H4 (cell line): Measurements from ENCODE around the gene CDYL2. TPM values are rescaled to one million over a fixed set of nuclear protein-coding genes. Genes with fewer than 3 reads are reported as not detected.
"Not testable (repeated sequence)": the region's sequence is repeated elsewhere in the genome, so short reads cannot be mapped to it uniquely, and the experiment has no call there.

Experiments
- DNase-seq: peaks from one replicate; pipeline ENCODE4 v3.0.0-alpha.2; 2015; ENCODE audit warnings: low spot score
- total RNA-seq: library from RNA; depleted of rRNA; stranded (reverse); fragments of >200 nt; shearing (Covaris generic); gene quantifications from 2 replicates; pipeline ENCODE4 v1.2.3, GENCODE V29; 2014

CDYL2 gene
- total RNA-seq, 1 experiment from 2014 or later: 5.7 TPM

DNA sequence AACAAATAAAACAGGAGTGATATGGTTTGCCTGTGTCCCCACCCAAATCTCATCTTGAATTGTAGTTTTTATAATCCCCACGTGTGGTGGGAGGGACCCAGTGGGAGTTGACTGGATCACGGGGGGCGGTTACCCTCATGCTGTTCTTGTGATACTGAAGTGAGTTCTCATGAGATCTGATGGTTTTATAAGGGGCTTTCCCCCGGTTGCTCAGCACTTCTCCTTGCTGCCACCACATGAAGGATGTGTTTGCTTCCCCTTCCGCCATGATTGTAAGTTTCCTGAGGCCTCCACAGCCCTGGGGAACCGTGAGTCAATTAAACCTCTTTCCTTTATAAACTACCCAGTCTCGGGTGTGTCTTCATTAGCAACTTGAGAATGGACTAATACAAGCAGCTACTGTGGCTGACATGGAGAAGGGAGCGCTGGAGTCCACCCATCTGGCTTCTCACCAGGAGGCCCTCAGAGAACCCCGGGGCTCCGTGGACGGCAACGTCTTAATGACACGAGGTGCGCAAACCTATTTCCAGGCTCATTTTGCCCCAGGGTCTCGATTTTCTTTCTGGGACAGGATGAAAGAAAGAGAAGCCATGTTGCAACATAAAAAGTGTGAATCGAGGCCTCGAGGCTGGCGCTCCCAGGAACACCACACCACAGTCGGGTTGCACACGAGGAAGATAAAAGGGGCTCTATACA is 134.1 kb downstream of the CDYL2 start:
- no peak for DNase-seq

DNA sequence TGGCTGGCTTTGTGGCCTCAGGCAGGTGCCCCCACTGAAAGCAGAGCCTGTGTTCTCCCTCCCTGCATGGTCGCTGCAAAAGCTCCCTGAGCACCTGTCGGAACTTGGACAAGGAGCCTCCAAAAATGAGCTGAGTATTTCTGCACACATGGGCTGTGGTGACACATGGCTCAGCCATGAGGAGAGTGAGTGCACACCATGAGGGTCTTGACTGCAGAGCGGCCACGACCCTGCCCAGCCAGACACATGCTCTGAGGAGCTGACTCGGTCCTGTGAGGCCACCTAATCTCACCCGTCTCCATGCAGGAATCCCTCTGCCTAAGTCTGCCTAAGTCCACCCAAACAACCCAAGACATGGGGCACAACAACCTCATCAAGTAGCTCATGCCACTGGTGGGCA is 134.7 kb downstream of the CDYL2 start:
- no peak for DNase-seq

DNA sequence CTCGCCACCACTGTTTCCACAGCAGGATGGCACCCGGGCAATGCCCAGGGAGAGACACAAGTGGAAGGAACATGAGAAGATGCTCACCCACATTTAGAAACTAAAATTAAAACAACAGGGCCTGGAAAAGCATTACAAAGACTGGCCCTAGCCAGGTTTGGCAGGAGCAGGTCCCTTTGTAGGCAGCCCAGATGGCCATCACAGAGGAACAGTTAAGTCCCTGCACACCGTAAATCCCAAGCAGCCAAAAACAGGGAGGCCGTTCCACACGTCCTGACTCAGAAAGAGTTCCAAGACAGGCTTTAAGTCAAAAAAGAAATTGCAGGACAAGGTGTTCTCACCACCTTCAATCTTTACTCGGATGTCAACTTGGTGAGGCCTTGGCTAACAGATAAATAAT is 136.5 kb downstream of the CDYL2 start:
- no peak for DNase-seq

DNA sequence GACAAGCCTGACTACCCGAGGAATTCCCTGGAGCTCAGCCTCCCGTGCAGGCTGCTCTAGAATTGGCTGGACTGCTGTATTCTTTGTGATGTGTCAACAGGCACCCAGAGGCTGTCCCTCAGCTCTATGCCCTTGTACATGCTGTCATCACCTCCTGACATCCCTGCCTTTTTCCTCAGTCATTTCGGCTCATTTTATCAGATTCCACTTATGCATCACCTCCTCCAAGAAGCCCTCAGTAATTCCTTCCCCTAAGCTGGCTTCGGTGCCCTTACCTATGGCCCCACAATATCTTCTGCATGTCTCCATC is 137.2 kb downstream of the CDYL2 start:
- no peak for DNase-seq

DNA sequence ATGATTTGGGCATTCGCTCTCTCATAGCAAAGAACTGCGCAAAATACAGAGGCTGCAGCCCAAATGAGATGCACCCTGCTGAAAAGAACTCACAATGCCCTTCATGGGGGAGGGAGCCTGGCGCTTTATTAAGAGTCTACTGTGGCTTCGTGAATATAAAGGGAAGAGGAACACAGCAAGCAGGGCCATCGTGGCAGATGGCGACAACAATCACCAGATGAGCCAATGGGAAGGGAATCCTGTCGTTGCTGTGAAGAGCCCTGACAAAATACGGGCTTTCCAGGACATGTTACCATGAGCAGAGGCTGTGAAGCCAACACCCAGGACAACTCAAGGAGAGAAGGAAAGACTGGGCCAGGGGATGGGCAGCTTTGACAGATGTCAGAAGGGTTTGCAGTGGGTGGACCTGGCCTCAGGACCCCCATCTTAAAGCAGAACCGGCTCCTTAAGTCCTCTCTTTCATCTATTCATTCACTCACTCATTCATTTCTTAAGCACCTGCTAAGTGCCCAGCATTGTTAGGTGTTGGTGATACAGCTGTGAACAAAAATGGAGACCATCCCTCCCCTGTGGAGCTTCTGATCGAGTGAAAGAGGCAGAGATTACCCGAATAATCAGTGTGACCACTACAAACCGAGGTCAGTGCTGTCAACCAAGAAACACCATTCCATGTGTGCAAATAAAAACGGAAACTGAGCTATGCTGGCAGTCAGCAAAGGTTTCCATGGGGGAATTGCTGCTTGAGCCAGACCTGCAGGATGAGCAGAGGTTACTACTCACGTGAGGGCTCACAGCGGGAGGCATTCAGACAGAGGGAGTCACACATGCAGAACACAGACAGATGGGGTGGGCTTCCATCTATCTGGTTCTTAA is 137.8 kb downstream of the CDYL2 start:
- no peak for DNase-seq

DNA sequence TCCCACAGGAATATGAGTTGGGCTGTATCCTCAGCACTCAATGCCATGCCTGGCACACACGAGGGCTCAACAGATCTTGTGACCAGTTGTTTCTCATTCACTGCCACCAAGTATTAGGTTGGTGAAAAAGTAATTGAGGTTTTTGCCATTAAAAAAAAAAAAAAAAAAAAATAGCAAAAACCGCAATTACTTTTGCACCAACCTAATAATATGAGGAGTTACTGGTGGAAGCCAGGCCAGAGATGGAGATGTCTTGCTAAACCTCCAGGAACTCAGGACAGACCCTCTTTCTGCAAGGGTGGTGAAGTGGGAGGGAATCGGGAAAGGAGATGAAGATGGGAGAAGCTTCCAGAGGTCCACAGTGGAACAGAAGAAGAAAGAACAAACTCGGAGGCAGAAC is 139.0 kb downstream of the CDYL2 start:
- no peak for DNase-seq

DNA sequence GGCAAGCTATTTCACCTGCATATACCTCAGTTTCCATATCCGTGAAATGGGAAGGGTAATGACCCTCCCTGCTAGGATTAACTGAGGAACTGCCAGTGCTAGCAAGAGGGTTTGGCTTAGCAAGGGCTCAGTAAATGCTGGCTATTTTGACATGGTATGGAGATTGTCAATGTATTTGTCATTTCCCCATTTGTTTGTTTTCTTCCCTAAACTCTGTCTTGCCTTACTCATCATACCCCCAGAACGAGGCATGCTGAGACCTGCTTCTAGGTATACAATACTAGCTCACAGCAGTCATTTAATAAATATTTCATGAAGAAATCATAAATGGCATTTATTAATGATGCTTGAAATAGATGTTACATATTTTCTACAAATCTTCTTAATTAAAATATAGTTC is 139.6 kb downstream of the CDYL2 start:
- DNase-seq: no peak

DNA sequence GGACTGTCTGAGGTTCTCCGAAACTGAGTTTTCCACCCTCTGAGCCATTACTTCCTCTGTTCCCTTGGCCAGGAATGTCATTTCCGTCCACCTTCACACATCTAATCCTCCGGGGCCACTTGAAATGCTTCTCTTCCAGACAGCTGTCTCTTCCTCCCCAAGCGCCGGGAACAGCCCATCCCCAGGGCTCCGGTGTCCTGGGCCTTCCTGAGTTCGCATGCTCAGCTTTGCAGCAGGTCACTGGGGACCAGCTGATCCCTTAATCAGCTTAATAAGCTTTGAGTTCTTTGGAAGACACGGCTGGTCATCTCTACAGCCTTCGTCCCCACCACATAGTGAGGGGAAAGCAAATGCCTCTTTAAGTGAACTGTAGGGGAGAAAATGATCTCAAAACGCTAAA is 140.2 kb downstream of the CDYL2 start:
- no peak for DNase-seq

DNA sequence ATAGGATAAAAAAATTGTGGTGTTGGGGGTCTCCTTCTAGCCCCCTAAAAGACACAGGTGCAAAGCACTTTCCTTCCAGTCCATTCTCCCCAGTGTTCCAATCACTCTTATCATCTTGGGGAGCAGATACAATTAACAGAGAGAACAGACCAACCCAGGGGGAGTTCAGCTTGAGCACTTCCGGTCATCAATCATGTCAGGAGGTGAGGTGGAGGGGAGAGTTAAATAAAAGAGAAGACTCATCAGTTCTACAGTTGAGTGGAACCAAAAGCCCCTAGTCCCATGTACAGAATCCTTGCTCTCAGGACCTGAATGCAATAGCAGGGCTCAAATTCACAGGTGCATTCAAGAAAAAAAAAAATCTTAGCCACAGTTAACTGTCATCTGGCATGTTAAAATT is 141.3 kb downstream of the CDYL2 start:
- DNase-seq: no peak

DNA sequence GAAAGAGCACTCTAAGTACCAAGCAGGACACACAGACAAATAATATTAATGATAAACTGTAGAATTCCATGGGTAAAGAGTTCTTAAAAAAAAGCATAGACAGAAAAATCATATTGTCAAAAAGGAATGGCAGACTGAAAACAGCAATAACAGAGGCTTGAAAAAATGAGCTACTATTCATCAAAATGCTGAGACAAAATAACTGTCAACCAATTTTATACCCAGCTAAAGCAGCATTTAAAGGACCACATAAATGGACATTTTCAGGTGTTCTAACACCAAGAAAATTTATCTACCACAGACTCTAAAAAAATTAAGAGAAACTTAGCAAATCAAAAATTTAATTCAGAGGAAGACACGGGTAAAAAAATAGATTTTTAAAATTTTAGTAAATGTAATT is 144.5 kb downstream of the CDYL2 start:
- no peak for DNase-seq

DNA sequence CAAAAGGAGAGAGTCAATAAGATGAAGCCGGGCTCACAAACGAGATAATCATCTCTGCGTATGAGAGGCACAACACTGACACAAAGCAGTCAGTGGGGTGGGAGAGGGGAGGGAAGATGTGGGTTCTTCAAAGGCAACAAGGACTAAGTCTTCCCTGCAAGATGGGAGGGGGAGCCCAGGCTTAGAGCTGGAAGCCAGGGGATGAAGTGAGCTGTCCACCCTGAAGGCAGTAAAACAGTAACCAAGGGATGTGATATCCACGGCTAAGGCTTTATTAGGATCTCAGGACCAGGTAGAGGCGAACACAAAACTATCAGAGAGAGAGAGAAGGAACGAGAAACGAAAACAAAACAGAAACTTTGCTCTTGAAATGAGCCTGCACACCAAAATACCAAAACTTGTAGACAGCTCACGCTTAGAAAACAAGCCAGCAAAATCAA is 147.7 kb downstream of the CDYL2 start:
- no peak for DNase-seq

DNA sequence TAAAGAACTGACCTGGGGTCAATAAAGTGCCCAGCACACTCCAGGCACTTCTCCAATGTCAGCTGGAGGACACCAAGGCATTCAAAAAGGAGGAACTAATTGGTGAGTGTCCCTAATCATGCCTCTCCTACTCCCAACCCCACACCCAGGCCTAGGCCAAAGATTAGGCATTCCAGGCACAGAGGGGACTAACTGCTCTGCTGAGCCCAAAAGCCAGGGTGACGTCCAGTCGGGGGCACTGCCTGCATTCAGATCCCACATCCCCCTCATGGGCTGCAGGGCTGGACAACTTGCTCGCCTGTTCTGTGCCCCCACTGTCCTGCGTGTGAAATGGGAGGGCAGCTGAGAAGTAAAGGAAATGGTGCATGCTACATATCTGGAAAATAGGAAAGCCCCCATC is 148.2 kb downstream of the CDYL2 start:
- no peak for DNase-seq

DNA sequence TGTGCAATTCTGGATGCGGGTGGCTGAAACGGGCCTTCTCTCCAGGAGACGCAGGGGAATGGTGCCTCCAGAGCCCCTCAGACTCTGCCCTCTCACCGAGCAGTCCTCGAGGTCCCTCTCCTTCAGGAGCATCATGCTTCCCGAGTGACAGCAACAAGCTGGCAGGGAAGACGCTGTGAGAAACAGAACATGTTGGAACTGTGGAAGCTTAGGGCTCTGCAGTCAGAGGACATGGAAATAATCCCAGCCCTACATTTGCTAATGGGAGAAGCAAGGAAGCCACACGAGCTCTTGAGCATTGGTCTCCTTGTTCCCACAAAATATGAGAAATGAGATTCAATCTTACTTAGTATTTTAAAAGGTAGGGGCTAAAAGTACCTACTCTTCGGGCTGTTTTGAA is 148.6 kb downstream of the CDYL2 start:
- no peak for DNase-seq

DNA sequence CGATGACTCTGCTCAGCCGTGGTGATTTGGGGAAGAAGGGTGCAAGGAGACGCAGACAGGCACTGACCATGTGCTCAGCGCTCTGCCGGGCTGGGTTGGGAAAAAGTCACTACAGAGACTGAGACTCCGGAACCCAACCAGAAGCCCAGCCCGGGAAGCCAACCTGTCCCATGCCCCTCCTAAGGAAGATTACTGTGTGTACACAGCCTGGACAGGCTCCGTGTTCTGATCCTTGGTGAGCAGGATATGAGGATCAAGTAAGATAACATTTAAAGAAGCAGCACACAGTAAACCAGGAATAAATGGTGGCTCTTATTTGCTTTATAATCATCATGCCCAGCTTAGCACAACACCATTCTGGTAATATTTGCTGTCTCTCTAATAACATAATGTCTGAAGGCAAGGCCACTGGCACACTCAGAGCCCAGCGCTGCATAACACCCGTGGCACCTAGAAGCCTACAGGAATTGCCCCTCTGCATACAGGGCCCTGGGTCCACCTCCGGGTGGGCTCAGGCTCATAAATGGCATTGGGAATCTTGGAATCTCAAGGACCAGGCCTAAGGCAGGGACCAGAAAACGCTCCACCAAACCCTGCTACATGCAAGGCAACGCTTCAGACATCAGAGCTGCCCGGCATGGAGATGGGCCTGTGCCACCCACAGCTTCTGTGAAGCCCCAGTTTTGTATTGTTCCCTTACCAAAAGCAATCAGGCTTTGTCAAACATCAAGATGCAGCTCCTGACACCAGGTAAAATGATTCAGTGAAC is 150.1 kb downstream of the CDYL2 start:
- no peak for DNase-seq

DNA sequence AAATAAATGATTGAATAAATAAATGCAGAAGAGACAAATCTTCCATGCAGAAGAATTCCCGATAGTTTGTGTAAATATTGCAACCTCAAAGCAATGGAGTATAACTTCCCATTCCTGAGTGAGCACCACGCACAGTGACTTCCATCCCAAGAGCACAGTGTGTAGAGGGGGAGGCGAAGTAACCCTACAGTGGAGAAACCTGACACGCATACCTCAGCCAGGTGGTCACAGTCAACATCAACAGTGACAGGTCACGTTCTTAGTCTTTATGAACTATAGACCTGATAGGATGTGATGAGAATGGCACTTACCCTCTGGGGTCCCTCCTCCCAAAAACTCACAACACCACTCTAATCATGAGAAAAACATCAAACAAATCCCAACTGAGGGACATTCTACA is 152.0 kb downstream of the CDYL2 start:
- no peak for DNase-seq

DNA sequence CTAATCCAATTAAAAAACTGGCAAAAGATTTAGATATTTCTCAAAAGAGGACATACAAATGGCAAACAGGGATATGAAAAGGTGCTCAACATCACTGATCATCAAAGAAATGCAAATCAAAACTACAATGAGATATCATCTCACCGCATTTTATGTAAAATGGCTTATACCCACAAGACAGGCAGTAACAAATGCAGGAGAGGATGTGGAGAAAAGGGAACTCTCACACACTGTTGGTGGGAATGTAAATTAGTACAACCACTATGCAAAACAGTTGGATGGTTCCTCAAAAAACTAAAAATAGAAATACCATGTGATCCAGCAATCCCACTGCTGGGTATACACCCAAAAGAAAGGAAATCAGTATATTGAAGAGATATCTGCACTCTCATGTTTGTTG is 154.1 kb downstream of the CDYL2 start:
- DNase-seq: not testable (repeated sequence)

DNA sequence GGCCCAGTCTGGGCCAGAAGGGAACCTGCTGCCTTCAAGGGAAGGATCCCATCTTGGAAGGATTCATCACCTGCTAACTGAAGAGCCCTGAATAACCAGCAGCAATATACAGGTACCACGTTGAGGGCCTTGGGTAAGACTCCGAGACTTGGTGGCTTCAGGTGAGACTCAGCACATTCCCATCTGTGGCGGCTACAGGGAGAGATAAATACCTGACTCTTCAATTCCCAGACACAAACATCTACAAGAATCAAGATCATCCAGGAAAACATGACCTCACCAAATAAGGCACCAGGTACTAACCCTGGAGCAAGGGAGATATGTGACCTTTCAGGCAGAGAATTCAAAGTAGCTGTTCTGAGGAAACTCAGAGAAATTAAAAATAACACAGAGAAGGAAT is 164.1 kb downstream of the CDYL2 start:
- DNase-seq: no peak

DNA sequence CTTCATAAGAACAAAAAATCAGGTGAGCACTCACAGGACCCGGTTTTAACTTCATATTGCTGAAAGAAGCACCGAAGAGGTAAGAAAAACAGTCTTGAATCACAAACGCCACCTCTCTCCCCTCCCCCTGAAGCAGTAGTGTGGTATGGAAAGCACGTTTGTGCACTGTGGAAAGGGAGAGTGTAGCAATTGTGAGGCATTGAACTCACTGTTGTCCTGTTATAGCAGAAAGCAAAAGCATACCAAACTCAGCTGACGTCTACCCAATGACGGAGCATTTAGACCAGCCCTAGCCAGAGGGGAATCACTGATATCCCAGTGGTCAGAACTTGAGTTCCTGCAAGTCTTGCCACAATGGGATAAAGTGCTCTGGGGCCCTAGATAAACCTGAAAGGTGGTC is 164.8 kb downstream of the CDYL2 start:
- DNase-seq: no peak

DNA sequence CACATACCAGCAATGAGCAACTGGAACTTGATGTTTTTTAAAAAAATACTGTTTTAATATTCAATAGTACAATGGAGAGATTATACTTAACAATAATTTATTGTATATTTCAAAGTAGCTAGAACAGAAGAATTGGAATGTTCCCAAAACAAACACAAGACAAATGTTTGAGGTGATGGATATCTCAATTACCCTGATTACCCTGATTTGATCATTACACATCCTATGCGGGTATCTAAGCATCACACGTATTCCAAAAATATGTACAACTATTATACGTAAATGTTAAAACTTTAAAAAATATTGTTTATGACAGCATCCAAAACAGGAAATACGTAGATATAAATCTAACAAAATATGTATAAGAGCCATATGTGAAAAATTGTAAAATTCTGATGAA is 166.8 kb downstream of the CDYL2 start:
- DNase-seq: no peak

DNA sequence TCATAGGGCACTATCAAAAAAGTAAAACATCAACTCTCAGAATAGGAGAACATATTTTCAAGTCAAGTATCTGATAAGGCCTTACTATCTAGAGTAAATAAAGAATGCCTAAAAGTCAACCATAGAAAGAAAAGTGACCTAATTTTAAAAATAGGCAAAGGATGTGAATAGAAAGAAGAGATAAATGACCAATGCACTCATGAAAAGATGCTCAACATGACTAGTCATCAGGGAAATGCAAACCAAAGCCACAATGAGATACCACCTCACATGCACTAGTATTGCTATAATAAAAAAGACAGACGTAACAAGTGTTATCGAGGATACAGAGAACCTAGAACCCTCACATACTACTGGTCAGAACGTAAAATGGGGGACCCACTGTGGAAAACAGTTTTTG is 172.8 kb downstream of the CDYL2 start:
- no peak for DNase-seq

DNA sequence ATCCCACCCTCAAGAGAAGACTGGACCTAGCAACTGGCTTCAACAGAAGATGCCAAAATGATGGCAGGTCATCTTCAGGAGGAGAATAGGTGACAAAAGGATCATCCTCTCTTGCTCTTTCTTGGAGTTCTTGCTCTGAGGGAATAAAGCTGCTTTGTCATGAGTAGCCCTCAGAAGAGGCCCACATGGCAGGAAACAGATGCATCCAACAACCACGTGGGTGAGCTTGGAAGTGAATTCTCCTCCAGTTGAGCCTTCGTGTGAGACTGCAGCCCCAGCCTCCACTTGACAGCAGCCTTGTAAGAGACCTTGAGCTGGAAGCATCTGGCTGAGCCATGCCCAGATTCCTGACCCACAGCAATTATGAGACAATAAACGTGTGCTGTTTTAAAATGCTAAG is 176.1 kb downstream of the CDYL2 start:
- no peak for DNase-seq

DNA sequence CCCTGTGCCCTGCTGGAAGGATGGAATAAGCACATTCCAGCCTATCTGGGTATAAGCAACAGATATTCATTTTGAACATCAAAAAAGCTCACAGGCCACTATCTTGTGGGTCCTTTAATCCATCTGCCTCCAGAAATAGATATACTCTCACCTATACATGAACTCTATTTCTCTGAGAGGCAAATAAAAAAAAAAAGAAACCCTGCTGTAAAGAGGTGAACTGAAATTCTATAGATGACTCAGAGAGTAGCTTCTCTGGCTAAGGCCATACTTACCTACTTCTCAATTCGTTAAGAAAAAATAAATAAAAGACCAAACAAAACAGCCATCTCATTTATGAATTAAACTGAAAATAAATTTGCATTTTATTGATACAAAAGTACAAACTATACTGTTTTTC is 177.3 kb downstream of the CDYL2 start:
- no peak for DNase-seq

DNA sequence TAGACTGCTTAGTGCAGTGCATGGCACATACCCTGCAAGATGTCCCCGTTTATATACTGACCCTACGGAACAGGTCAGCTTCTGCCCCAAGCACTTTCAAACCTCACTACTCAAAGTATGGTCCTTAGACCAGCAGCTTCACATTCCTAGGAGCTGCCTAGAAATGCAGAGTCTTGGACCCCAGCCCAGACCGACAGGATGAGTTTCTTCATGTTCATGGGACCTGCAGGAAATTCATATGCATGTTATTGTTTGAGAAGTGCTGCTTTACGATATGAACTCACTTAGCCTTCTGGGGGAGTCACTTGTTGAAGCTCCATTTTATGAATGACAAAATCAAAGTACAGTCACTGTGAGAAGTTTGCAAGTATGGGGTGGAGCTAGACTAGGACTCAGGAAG is 181.0 kb downstream of the CDYL2 start:
- DNase-seq: no peak
